Measurements from ENCODE around the gene CLIC5.

DNA sequence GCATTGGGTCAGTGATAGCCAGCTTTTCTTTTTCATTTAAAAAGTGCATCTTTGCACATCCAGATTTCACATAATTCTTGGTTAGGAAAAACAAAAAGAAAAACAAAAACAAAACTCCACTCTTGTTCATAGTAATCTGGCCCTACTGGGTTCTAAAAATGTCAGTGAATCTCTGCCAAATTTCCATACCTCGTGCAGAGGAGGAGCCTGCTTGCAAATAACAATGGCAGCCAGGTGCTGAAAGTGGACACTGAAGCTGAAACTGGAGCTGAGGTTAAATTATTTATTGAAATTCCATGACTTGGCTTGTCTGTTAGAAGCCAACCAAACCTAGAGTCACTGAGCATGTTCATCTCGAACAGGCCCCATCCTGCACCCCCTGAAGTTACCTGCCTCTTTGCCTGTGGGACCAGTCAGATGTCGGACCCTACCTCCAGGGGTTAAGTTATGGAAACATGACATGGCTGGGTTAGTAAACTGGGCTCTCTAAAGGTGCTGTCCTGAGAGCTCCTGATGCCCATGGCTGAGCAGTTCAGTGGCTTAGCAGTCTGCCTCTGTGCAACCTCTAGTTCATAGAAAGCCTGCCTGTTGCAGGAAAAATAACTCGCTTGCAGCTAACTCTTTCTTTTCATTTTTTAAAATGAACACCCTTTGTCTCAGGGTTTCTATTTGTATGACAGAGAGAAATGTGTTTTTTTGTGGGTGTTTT, 42.7 kb downstream of the CLIC5 start:
- TF ChIP-seq, protein P1, sequence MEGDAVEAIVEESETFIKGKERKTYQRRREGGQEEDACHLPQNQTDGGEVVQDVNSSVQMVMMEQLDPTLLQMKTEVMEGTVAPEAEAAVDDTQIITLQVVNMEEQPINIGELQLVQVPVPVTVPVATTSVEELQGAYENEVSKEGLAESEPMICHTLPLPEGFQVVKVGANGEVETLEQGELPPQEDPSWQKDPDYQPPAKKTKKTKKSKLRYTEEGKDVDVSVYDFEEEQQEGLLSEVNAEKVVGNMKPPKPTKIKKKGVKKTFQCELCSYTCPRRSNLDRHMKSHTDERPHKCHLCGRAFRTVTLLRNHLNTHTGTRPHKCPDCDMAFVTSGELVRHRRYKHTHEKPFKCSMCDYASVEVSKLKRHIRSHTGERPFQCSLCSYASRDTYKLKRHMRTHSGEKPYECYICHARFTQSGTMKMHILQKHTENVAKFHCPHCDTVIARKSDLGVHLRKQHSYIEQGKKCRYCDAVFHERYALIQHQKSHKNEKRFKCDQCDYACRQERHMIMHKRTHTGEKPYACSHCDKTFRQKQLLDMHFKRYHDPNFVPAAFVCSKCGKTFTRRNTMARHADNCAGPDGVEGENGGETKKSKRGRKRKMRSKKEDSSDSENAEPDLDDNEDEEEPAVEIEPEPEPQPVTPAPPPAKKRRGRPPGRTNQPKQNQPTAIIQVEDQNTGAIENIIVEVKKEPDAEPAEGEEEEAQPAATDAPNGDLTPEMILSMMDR (IDR thresholded peaks at IDR 0.05): no peak
- TF ChIP-seq POLR2A (IDR thresholded peaks at IDR 0.05) (no peak), POLR2AphosphoS5 (IDR thresholded peaks at IDR 0.05) (no peak)
